HepG2 (cell line): ENCODE data around the gene NCOR2. TPM values are rescaled to one million over a fixed set of nuclear protein-coding genes. Genes with fewer than 3 reads are reported as not detected.
A peak's percentile ranks its signal among the peaks of the same experiment; 100 is the strongest.

Source experiments
- ATAC-seq: fragments of 200-7000 bp; cut with Tn5 transposase; 3 replicates; pipeline ENCODE4 v1.9.1; 2020; ENCODE audit warnings: mild to moderate bottlenecking, moderate library complexity
- BruUV-seq: library from RNA; stranded (reverse); fragments of 400-500 nt; replicated peaks from 2 replicates; lab custom pipeline; 2021; lab: Mats Ljungman, UMichigan
- CTCF ChIA-PET: fragments of 300-600 bp; formaldehyde crosslinking; extraction: SDS; loops from one replicate; lab custom pipeline; 2021; ENCODE audit warnings: low total read pairs, inconsistent platforms, low intra/inter-chr PET ratio; lab: Yijun Ruan, JAX
- POLR2A ChIA-PET: fragments of 350-600 bp; sonication (Branson Sonifier 250); formaldehyde crosslinking; loops from one replicate; lab custom pipeline; 2020; ENCODE audit warnings: antibody characterized with exemption, inconsistent platforms; lab: Yijun Ruan, JAX
- DNase-seq: peaks from one replicate; pipeline ENCODE4 v3.0.0-alpha.2; 2015; ENCODE audit warnings: low spot score
- FAIRE-seq: peaks from 3 replicates; lab custom pipeline; 2011; peaks lifted over from hg19 to GRCh38; lab: Jason Lieb, UNC
- H2AFZ ChIP-seq: one replicate; pipeline ENCODE4 v1.6.1; 2011; ENCODE audit warnings: low read length, inconsistent platforms
- H3K27ac ChIP-seq: fragments of 300-600 bp; 3 replicates; pipeline ENCODE4 v1.8.0; 2011; ENCODE audit warnings: mixed run types, mild to moderate bottlenecking, mixed read lengths, low read length, inconsistent platforms; ENCODE audit not compliant: insufficient read depth; ENCODE audit errors: extremely low read length
- H3K27me3 ChIP-seq, 2 experiments: fragments of 200-600 bp in 1 of 2; 2 replicates in 1 of 2; 3 replicates in 1 of 2; pipeline versions ENCODE4 v1.6.0 to v1.8.0; 2011; ENCODE audit warnings: low read length in 2 of 2, mild to moderate bottlenecking in 2 of 2, moderate library complexity in 2 of 2, inconsistent platforms in 1 of 2; ENCODE audit not compliant: insufficient read depth in 2 of 2, control insufficient read depth in 1 of 2
- H3K36me3 ChIP-seq, 2 experiments: fragments of 200-600 bp in 1 of 2; replicated peaks in 1 of 2; 2 replicates in 1 of 2; 3 replicates in 1 of 2; pipeline versions ENCODE4 v1.5.1 to v1.8.0; 2011; ENCODE audit warnings: low read length in 2 of 2, inconsistent platforms in 1 of 2; ENCODE audit not compliant: insufficient read depth in 2 of 2, control insufficient read depth in 1 of 2
- H3K4me1 ChIP-seq: 2 replicates; pipeline ENCODE4 v1.5.1; 2012; ENCODE audit warnings: low read length, inconsistent platforms; ENCODE audit not compliant: insufficient read depth
- H3K4me2 ChIP-seq: 2 replicates; pipeline ENCODE4 v1.6.0; 2011; ENCODE audit warnings: low read depth, low read length, inconsistent platforms
- H3K4me3 ChIP-seq, 3 experiments: fragments of 200-600 bp in 1 of 3; sonication (generic), shearing (Covaris generic) in 1 of 3; replicated peaks in 1 of 3; 2 replicates each; pipeline ENCODE4 v1.5.1; 2011 to 2016; ENCODE audit warnings: low read length in 3 of 3, inconsistent platforms in 2 of 3, low read depth in 2 of 3, mild to moderate bottlenecking in 2 of 3, control low read depth in 1 of 3, mixed read lengths in 1 of 3; ENCODE audit not compliant: insufficient read depth in 1 of 3
- H3K79me2 ChIP-seq: one replicate; pipeline ENCODE4 v1.6.1; 2011; ENCODE audit warnings: low read length, inconsistent platforms; ENCODE audit not compliant: insufficient read depth
- H3K9ac ChIP-seq: 2 replicates; pipeline ENCODE4 v1.6.0; 2011; ENCODE audit warnings: mild to moderate bottlenecking, low read depth, low read length, inconsistent platforms; ENCODE audit not compliant: insufficient read depth
- H3K9me3 ChIP-seq: 2 replicates; pipeline ENCODE4 v1.5.1; 2012; ENCODE audit warnings: mild to moderate bottlenecking, low read length
- H4K20me1 ChIP-seq: 2 replicates; pipeline ENCODE4 v1.6.0; 2011; ENCODE audit warnings: inconsistent platforms, mild to moderate bottlenecking, low read length, moderate library complexity; ENCODE audit not compliant: insufficient read depth
- CEBPB ChIP-seq: IDR thresholded peaks from 2 replicates; pipeline ENCODE4 v1.6.1; 2011; ENCODE audit warnings: low read depth, low read length, improper control_type of control experiment, borderline replicate concordance
- E2F5 ChIP-seq: sonication (generic); formaldehyde crosslinking; conservative IDR thresholded peaks from 2 replicates; pipeline ENCODE4 v1.4.0; 2020; ENCODE audit warnings: missing genetic modification reagents
- ELK4 ChIP-seq: sonication (generic); formaldehyde crosslinking; IDR thresholded peaks from 2 replicates; pipeline ENCODE4 v1.9.0; 2021; ENCODE audit warnings: missing genetic modification reagents, borderline replicate concordance
- HNF1B ChIP-seq: sonication (generic); formaldehyde crosslinking; IDR thresholded peaks from 2 replicates; pipeline ENCODE4 v1.5.1; 2020; ENCODE audit warnings: mild to moderate bottlenecking, moderate library complexity, missing genetic modification reagents
- MAFF ChIP-seq: IDR thresholded peaks from 2 replicates; pipeline ENCODE4 v1.6.1; 2011; ENCODE audit warnings: low read depth, low read length, improper control_type of control experiment
- MTA1 ChIP-seq: sonication (generic); formaldehyde crosslinking; IDR thresholded peaks from 2 replicates; pipeline ENCODE4 v1.4.0; 2020; ENCODE audit warnings: missing genetic modification reagents, mild to moderate bottlenecking, borderline replicate concordance
- ZBTB43 ChIP-seq: sonication (generic); formaldehyde crosslinking; conservative IDR thresholded peaks from 2 replicates; pipeline ENCODE4 v1.4.0; 2020; ENCODE audit warnings: missing genetic modification reagents
- ZFP36 ChIP-seq: fragments of 150-350 bp; IDR thresholded peaks from 2 replicates; pipeline ENCODE4 v1.6.1; 2018; ENCODE audit warnings: borderline replicate concordance, low read length, low read depth; ENCODE audit not compliant: partially characterized antibody
- ZMYM3 ChIP-seq: sonication (generic); formaldehyde crosslinking; IDR thresholded peaks from 2 replicates; pipeline ENCODE4 v1.5.1; 2020; ENCODE audit warnings: mild to moderate bottlenecking, missing genetic modification reagents
- ZNF550 ChIP-seq: sonication (generic); formaldehyde crosslinking; IDR thresholded peaks from 2 replicates; pipeline ENCODE4 v1.4.0; 2020; ENCODE audit warnings: mild to moderate bottlenecking, missing genetic modification reagents, borderline replicate concordance
- ZNF629 ChIP-seq: sonication (generic); formaldehyde crosslinking; conservative IDR thresholded peaks from 2 replicates; pipeline ENCODE4 v1.5.0; 2020; ENCODE audit warnings: missing genetic modification reagents
- WGBS: methylation state at CpG from one replicate; pipeline ENCODE4 v1.1.6; 2017; ENCODE audit warnings: low lambda C conversion rate; 5-methylcytosine and 5-hydroxymethylcytosine counted together
- in situ Hi-C: cut with HindIII; loops from 2 replicates; pipeline ENCODE4 v1.10.0; 2017; ENCODE audit warnings: low pct_unique_long_range_greater_than_20kb; ENCODE audit not compliant: extremely low pct_ligation_motif_present
- intact Hi-C: fragments of 100-400 bp; cut with micrococcal nuclease; formaldehyde crosslinking; loops from one replicate; pipeline ENCODE4 v1.10.0; 2022; ENCODE audit not compliant: unreplicated experiment
- polyA plus RNA-seq, 8 experiments: library from polyadenylated mRNA; depleted of rRNA in 3 of 8; stranded (reverse) in 7 of 8; unstranded in 1 of 8; fragments of >200 nt; fragmentation: Illumina TruSeq in 4 of 8; extraction: Trizol in 4 of 8; gene quantifications; 2 replicates each; pipeline versions ENCODE4 v1.2.1 to v1.2.3, GENCODE V29; 2011 to 2016; ENCODE audit warnings: low read depth in 4 of 8, missing spikeins in 1 of 8, mixed read lengths in 1 of 8; ENCODE audit not compliant: insufficient read depth in 1 of 8
- total RNA-seq, 5 experiments: library from RNA; depleted of rRNA; stranded (reverse); fragments of >200 nt; fragmentation: Illumina TruSeq; extraction: Trizol; gene quantifications; 2 replicates each; pipeline ENCODE4 v1.2.3, GENCODE V29; 2016; ENCODE audit warnings: low read depth in 1 of 5

NCOR2 gene
- total and polyA plus RNA-seq, 2 of the 13 experiments (the other 11 are each of a cell fraction or from before 2014, with no cell fraction given) = 4.5 to 5.7 TPM

- in situ Hi-C loops = no loop called here
- BruUV-seq = no TSS peak
These were observed 43.5 kb upstream of the NCOR2 start for GRCh38 chr12:124610629-124611558.

GRCh38 chr12:124610021-124610612 is 42.7 kb upstream of the NCOR2 start:
- in situ Hi-C loops = no loop called here
- Histone ChIP-seq H3K4me3 (no peak overlapping the region), H3K27ac (no peak overlapping the region), H3K9me3 (no peaks in the 10 kb centered on the region), H3K27me3 (peaks cover 1 to 20% of the 10 kb centered on the region in 2 experiments; a peak in 4 of 5 replicates), H2AFZ (no peak overlapping the region), H3K9ac (no peak overlapping the region), H3K4me1 (peaks cover 53% of the 10 kb centered on the region), H3K36me3 (no peaks in the 10 kb centered on the region), H3K4me2 (no peak overlapping the region), H4K20me1 (no peaks in the 10 kb centered on the region), H3K79me2 (no peaks in the 10 kb centered on the region)
- intact Hi-C loops = no loop called here
- 44% methylated on average over 1 of the region's 9 CpGs for WGBS
- TF ChIP-seq HNF1B (CRISPR knock-in tag) (no peak), ZBTB43 (CRISPR knock-in tag) (no peak), CEBPB (peak; percentile 39; the same call in 1 of the 2 replicates), ELK4 (CRISPR knock-in tag) (no peak), MTA1 (CRISPR knock-in tag) (no peak), ZNF550 (no peak)
- FAIRE-seq (no peak), DNase-seq (no peak), ATAC-seq (no peak)
- no TSS peak for BruUV-seq
- POLR2A ChIA-PET = no interaction called here
- CTCF ChIA-PET = no interaction called here

More at GRCh38 chr12:124610629-124611558, 43.5 kb upstream of the NCOR2 start:
- Histone ChIP-seq H2AFZ (no peak overlapping the region), H3K79me2 (no peaks in the 10 kb centered on the region), H3K4me1 (peaks cover 46% of the 10 kb centered on the region), H3K9me3 (no peaks in the 10 kb centered on the region), H4K20me1 (no peaks in the 10 kb centered on the region), H3K27ac (no peak overlapping the region), H3K4me2 (no peak overlapping the region), H3K36me3 (no peaks in the 10 kb centered on the region), H3K9ac (no peak overlapping the region), H3K27me3 (peaks cover 1 to 20% of the 10 kb centered on the region in 2 experiments; a peak in 4 of 5 replicates), H3K4me3 (no peak overlapping the region)
- intact Hi-C loops = no loop called here
- WGBS = 8% methylated on average over 11 of the region's 23 CpGs
- ATAC-seq = 0 out of 3 replicates have a peak, but pooled peaks have one; percentile 12
- no peak for DNase-seq
- ChIA-PET CTCF (no interaction called here), POLR2A (no interaction called here)
- FAIRE-seq = no peak
- TF ChIP-seq ZFP36 (peak; percentile 64), ZNF629 (CRISPR knock-in tag) (peak; percentile 64; the same call in 1 of the 2 replicates), MAFF (no peak), E2F5 (no peak), ZMYM3 (0 out of 2 replicates have a peak, but pooled peaks have one; percentile 31)
